HG03066 (cell line): ENCODE results near the gene TTC39C.
"Not testable (repeated sequence)": the region's sequence is repeated elsewhere in the genome, so short reads cannot be mapped to it uniquely, and the experiment has no call there.

ENCODE experiments used
- ATAC-seq: cut with Tn5 transposase; IDR thresholded peaks from one replicate; pipeline ENCODE4 v1.9.1; 2021; ENCODE audit warnings: low read depth; ENCODE audit not compliant: unreplicated experiment

TTC39C gene

DNA sequence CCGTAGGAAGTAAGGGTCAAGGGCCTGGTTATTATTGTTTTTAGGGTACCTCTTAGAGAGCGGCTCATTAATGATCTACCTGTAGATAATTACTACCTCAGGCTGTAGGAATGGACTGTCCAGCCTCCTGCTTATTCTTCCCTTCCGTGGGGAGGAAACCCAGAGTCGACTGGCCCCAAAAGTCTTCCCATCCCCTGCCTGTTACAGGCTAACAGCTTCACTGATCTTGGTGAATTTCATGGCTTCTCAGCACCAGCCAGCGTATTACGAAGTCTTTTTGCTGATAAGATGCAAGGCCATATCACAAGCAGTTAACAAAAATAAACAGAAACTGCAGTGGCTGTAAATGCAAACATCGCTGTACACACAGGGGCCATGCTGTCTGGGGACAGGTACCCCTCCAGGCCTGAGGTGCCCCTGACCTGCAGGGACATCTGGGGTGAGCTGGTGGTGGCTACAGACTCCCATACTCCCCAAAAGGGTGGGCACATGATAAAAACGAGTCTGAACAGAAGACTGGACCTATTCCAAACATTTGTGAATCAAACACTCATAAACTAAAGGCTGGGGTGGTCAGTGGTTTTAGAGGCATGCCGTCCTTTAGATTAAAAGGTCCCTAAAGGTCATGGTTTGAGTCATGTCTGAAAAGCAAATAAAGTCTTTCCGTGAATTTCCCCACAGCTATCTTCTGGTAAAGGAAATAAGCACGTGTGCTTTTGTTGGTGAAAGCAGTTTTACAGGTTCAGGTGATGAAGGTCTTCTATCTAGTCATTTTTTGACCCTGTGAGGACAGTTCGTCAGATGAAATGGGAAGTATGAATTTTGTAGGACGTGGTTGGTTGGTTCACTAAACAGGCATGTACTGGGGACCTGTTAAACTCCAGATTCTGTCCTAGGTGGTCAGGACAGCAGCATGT lies 36.7 kb downstream of the TTC39C start:
- no peak for ATAC-seq

DNA sequence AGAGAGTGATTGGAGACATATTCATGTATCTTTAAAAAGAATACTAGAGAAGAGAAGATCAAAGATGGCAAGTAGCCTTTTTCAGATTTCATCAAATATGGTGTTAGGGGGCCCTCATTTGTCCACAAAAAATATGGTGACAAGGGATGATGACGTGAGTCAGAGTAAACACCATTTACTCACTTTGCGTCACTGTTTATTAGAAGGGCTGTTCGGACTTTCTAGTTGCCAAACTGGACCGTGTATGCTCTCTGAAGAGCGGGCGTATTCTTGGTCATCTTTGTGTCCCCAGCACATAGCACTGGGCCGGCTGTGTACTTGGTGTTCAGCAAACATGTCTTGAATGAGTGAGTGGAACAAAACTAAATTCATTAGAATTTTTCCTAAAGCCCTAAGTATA lies 37.5 kb downstream of the TTC39C start:
- ATAC-seq, result no peak

DNA sequence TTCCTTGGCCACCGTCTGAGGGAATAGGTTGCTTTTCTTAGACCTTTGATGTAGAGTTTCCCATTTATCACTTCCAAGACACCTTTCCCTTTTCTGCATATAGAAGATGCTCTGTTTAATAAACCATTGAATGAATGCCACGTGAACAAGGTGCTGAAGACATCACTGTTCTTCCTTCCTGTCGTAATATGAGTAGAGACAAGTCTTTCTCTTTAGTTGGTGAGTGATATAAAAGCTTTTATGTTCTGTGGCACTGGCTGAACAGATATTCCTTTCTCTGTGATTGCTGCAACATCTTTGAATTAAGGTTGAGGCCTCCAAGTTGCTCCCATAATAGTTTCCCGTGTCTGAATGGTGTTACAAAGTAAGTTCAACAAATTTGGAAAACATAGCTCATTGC lies 38.7 kb downstream of the TTC39C start:
- ATAC-seq, result no peak

DNA sequence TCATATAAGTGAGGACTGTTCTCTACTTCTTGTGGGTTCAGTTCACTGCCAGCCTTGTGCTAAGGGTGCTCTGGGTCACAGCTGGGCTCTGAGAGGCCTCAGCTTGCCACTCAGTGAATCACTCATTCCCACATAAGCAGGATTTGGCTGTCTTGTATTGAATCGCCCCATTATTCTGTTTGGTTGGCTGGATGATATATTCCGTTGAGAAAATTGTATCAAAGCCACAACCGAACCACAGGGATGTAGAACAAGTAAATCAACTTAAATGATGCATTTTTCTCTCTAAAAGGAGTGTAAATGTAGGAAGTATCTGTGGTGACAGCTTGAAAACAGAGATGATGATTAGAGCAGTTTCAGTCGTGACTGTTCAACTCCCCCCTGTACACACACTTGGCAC lies 39.6 kb downstream of the TTC39C start:
- ATAC-seq, result no peak

DNA sequence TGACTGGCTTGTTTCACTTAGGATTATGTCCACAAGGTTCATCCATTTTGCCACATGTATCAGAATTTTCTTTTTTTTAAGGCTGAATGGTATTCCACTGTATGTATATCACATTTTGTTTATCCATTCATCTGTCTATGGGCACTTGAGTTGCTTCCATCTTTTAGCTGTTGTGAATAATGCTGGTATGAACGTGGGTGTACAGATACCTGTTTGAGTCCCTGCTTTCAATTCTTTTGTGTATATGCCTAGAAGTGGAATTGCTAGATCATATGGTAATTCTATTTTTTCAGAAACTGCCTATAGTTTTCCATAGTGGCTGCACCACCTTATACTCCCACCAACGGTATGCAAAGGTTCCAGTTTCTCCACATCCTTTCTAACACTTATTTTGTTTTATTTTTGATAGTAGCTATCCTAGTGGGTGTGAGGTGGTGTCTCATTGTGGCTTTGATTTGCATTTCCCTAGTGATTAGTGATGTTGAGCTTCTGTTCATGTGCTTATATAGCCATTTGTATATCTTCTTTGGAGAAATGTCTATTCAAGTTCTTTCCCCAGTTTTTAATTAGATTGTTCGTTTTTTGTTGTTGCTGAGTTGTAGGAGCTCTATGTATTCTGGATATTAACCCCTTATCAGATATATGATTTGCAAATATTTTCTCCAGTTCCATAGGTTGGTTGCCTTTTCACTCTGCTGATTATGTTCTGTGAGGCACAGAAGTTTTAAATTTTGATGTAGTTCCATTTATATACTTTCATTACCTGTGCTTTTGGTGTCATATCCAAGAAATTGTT lies 40.7 kb downstream of the TTC39C start:
- no peak for ATAC-seq

DNA sequence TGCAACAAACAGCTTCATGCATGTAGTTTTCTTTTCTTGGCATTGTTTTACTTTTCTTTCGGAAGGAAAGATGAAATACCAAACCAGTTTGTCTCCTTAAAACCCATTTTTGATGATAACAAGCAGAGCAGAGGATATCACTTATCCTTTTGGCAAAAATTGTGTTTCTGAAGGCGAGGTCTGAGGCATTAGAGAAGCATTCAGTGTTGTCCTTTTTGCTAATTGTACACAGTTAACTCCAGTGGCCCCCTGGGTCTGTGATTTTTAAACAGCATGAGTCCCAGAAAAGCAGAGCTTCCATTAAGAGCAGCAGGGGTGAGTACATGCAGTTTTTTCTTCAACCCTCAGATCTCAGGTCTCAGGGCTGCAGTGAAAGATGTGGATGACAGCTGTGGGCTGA lies 41.3 kb downstream of the TTC39C start:
- ATAC-seq, result no peak

DNA sequence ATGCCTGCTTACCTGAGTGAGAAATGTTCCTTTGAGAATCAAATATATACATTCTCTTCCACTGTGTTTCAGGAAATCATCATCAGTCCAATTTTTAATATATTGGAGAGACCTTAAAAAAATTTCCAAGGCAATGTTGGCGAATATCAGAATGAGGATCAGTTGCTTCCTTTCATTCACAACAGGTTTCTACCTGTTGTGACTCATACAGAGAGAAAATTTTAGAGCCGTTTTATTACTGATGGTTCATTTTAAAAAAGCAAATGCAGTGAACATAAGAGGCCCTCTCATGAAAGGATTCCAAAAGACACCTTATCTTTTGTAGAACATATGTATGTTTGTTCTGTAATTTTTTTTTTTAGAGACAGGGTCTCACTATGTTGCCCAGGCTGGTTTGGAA lies 42.0 kb downstream of the TTC39C start:
- ATAC-seq, result no peak

DNA sequence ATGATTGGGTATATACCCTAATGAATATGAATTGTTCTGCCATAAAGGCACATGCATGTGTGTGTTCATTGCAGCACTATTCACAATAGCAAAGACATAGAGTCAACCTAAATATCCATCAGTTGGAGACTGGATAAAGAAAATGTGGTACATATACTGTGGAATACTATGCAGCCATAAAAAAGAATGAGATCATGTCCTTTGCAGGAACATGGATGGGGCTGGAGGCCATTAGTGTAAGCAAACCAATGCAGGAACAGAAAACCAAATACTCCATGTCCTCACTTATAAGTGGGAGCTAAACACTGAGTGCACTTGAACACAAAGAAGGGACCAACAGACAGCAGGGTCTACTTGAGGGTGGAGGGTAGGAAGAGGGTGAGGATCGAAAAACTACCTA lies 43.2 kb downstream of the TTC39C start:
- ATAC-seq, result no peak

DNA sequence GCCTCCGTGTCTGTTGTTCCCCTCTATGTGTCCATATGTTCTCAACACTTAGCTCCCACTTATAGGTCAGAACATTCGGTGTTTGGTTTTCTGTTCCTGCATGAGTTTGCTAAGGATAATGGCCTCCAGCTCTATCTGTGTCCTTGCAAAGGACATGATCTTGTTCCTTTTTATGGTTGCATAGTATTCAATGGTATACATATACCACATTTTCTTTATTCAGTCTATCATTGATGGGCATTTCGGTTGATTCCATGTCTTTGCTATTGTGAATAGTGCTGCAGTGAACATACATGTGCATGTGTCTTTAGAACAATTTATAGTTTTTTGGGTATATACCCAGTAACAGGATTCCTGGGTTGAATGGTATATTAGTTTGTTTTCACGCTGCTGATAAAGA lies 44.8 kb downstream of the TTC39C start:
- not testable (repeated sequence) for ATAC-seq

DNA sequence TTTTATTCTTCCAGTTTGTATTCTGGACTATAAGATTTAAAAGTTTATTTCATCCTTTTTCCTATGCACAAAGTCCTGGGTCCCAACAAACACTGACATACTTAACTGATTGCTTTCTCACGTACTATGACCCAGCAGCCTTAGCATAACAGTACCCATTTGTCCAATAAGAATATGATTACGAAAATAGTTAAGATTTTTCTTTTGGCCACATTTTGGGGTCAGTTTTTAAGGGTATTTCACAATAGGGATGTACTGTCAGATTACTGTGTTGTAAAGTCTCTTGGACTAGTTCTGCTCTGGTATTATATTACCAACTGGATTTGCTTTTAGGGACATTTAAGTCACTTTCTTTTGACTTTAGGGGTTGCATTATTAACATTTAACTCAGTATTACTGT lies 46.1 kb downstream of the TTC39C start:
- no peak for ATAC-seq

DNA sequence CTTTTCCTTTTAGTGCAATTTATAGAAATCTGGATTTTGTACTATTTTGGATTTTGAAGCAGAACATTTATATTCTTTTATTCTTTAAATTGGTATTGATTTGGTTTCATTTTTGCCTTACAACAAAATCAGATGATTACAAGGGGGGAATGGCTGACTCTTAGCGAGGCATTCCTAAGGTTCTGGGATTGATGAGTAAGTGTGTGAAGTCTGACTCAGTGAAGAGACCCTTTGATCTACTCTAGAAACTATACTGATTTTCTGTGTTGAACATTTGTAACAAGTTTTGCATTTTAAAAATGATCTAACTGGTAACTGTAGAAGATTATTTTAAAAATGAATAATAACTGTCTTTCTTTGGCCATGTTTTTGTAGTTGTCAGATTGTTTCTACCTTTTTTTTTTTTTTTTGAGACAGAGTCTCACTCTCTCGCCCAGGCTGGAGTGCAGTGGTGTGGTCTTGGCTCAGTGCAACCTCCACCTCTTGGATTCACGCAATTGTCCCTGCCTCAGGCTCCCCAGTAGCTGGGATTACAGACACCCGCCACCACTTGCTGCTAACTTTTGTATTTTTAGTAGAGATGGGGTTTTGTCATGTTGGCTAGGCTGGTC lies 48.7 kb downstream of the TTC39C start:
- ATAC-seq, result no peak

DNA sequence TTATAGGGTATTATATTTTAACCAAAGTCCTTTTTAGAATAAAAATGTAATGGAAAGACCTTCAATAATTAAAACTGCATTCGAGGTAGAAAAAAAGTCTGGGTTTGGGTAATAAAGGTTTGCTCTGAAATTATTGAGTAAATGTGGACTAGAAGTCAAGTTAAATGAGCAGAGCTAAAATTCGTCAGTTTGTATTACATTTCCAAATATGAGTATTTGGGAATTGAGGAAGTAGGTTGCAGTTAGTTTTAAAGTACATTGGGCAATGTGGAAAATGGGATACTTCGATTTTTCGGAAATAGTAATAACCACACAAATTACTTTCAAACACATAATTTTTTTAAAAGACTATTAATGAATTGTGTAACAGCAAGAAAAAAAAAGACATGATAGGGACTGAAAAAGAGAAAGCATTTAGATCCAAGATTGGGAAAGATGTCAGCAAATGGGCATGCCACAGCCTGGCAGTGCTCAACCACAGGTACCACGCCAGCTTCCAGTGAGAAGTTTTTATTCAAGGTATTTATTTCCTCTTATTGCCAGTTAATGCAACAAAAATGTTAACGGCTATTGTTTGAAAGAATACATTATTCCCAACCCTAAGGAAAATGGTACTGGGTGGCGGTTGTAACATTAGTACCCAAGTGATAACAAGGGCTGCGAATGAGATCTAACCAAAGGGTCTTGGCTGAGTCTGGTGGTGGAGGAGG lies 50.0 kb downstream of the TTC39C start:
- no peak for ATAC-seq

DNA sequence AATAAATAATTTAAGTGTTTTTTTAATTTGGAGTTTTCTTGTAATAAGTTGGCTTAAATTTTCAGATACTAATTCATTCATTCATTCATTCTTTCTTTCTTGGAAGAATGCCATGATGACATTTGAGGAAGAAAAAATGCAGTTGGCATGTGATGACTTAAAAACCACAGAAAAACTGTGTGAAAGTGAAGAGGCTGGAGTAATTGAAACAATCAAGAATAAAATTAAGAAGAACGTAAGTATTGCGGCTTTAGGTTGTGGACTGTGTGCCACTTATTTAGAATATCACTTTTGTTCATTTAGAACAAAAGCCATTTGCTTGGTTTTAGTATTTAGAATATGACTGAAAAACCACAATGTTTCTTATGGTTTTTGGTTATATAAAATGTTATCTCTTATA lies 51.4 kb downstream of the TTC39C start:
- ATAC-seq, result no peak

DNA sequence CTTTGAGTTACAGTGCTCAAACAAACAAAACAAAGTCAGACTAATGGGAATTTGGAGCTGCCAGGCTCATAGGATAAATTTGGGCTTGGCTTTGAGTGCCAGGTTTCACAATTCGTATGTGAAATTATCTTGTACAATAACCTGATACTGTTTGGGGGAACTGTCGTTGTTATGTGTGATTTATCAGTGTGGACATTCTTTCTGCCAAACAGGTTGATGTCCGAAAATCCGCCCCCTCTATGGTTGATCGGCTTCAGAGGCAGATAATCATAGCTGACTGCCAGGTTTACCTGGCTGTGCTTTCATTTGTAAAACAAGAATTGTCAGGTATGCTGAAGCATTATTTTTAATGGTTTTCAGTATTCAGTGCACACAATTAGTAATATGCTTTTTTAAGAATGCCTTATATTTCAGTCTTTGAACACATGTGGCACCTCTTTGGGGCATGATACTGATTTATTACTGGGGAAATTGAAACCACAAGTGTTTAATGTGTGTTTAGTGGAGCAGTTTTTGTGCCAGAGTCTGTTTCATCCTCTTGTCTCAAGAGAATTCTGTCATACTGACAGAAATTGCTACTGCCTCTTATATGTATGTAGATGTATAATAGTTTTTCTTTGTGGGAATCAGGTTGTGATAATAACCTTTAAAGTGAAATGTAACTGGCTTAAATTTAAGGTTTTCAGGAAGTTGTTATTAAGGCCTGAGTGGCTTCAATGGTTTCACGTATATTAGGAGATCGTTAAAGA lies 54.6 kb downstream of the TTC39C start:
- ATAC-seq, result no peak

DNA sequence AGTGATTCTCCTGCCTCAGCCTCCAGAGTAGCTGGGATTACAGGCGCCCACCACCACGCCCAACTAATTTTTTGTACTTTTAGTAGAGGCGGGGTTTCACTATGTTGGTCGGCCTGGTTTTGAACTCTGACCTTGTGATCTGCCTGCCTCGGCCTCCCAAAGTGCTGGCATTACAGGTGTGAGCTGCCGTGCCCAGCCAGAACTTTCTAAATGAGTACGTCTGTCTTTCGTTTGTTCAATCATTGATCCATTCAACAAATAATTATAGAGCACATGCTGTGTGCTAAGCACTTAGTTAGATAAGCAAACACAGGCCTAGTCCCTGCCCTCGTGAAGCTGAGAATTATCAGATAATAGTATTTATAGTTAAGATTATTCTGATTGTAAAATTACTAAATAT lies 56.5 kb downstream of the TTC39C start:
- ATAC-seq, result no peak

DNA sequence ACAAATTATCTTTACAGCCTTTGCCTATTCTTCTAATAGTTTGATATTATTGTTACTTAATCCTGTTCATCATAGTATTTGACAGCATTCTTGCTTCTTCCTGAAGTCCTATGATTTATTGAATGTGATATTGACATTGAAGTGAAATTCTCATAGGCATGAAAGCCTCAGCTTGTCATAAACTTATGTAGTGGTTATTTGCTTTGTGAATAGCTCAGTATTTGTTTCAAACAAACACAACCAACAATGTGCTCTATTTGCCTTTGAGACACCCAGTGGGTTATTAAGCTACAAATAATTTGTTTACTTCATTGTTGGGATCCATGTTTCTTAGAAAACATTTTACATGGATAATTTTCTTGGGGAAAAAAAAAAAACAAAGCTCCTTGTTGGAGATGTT lies 57.2 kb downstream of the TTC39C start:
- ATAC-seq, result no peak

DNA sequence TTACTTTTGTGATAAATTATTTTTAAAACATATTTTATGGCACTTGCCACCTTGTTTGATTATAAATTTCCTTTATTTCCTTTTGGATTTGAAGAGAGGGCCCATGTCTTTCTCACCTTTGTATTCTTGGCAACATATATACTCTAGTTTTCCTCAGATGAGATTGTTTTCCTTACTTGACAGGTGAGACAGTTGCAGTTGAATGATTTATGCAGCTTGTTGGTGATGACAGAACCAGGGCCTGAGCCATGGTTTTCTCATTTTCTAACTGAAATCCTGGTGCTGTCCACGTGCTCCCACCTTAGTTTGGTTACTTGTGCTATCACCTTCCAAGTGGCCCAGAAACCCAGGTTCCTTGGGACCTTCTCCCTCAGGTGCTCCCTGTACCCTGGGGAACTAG lies 58.2 kb downstream of the TTC39C start:
- no peak for ATAC-seq

DNA sequence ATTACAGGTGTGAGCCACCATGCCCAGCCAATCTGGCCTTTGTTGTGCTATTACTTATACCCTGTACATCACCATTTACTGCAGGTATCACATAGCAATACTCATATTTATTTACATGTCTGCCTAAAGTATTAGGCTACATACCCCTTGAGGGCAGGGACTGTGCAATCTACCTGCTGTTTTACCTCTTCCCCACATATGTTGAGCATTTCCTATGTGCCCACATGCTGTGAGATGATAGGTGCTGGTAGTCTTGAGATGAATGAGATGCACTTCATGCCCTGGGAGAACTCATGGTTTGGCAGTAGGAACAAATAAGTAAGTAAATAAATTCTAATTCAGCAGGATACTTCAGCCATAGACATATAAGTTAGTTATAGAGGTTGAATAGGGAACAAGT lies 59.2 kb downstream of the TTC39C start:
- ATAC-seq, result no peak

DNA sequence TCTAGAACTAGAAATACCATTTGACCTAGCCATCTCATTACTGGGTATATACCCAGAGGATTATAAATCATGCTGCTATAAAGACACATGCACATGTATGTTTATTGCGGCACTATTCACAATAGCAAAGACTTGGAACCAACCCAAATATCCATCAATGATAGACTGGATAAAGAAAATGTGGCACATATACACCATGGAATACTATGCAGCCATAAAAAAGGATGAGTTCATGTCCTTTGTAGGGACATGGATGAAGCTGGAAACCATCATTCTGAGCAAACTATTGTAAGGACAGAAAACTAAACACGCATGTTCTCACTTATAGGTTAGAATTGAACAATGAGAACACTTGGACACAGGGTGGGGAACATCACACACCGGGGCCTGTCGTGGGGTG lies 60.2 kb downstream of the TTC39C start:
- ATAC-seq, result not testable (repeated sequence)
